ENCODE measurements around the gene FAM124A.

The FAM124A gene

DNA sequence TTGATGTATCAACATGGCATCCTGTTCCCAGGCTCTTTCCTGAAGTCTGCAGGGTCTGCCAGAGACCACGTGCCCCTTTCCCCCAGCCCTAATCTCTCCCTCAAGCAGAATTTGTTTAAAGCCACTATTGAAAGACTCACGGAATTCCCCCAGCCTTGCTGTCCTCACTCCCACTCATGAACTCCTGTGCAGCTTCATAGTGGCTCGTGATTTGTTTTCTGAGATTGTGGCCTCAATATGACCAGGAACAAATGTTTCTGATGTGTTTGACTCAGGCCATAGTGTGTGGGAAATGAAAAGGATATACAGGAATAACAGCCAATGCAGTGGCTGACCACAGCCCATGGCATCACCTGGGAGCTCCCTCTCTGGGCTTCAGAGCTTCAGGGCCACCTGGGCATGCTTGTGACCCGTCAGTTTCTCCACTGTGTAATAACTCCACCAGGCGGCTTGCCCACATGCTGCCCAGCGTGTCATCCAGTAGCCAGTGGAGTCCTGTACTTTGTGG lies 109.2 kb downstream of the FAM124A start:
- Histone ChIP-seq H3K27ac (peak overlapping the region; percentile 51), H3K4me2 (peak overlapping the region; percentile 74)

DNA sequence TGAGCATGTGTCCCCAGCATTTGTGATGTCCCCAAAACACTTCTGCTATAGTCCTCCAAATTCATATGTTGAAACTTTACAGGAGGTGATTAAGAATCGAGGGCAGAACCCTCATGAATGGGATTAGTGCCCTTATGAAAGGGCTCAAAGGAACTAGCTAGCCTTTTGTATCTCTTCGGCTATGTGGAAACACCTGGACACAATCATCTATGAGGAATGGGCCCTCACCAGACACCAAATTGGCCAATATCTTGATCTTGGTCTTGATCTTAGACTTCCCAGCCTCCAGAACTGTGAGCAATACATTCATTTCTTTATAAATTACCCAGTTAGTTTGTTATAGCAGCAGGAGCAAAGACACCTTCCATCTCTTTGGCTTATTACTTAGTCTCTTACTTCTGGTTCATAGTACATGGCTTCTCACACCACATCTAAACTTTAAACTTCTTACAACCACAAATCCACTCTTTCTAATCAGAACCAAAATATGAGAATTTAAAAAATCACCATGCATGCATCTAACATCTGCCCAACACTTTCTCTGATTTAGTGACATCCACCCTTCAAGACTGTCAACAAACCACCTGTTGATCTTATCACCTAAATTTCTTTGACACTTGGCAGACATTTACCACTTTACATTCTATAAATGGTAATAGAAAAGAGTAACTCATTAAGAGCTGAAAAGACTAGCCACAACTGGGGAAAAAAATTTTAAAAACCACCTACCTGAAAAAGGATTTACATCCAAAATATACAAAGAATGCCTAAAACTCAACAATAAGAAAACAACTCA lies 110.6 kb downstream of the FAM124A start:
- Histone ChIP-seq H2AFZ (ENCODE audit: low read depth) (no peak overlapping the region), H3K4me1 (ENCODE audit: low read depth, poor library complexity, severe bottlenecking) (peaks cover 36% of the 10 kb centered on the region), H3K4me2 (no peak overlapping the region), H3K36me3 (ENCODE audit: insufficient read depth) (no peaks in the 10 kb centered on the region), H3K27ac (no peak overlapping the region), H4K20me1 (ENCODE audit: insufficient read depth) (no peaks in the 10 kb centered on the region), H3K4me3 (IDR thresholded peaks at IDR 0.05; ENCODE audit: insufficient read depth, low read depth, low read length) (no peak overlapping the region), H3K9ac (no peak overlapping the region), H3K27me3 (ENCODE audit: insufficient read depth, low read depth) (no peaks in the 10 kb centered on the region), H3K79me2 (ENCODE audit: insufficient read depth, low read depth) (no peaks in the 10 kb centered on the region)
- TF ChIP-seq, protein P1, sequence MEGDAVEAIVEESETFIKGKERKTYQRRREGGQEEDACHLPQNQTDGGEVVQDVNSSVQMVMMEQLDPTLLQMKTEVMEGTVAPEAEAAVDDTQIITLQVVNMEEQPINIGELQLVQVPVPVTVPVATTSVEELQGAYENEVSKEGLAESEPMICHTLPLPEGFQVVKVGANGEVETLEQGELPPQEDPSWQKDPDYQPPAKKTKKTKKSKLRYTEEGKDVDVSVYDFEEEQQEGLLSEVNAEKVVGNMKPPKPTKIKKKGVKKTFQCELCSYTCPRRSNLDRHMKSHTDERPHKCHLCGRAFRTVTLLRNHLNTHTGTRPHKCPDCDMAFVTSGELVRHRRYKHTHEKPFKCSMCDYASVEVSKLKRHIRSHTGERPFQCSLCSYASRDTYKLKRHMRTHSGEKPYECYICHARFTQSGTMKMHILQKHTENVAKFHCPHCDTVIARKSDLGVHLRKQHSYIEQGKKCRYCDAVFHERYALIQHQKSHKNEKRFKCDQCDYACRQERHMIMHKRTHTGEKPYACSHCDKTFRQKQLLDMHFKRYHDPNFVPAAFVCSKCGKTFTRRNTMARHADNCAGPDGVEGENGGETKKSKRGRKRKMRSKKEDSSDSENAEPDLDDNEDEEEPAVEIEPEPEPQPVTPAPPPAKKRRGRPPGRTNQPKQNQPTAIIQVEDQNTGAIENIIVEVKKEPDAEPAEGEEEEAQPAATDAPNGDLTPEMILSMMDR (conservative IDR thresholded peaks at IDR 0.05; ENCODE audit: low read depth, low read length): no peak

More for the DNA sequence above, 109.2 kb downstream of the FAM124A start:
- Histone ChIP-seq H3K79me2 (ENCODE audit: insufficient read depth, low read depth) (no peaks in the 10 kb centered on the region), H3K27me3 (ENCODE audit: insufficient read depth, low read depth) (no peaks in the 10 kb centered on the region), H3K4me3 (IDR thresholded peaks at IDR 0.05; ENCODE audit: insufficient read depth, low read depth, low read length) (no peak overlapping the region), H3K4me1 (ENCODE audit: low read depth, poor library complexity, severe bottlenecking) (peaks cover 36% of the 10 kb centered on the region), H2AFZ (ENCODE audit: low read depth) (peak overlapping the region; percentile 66), H4K20me1 (ENCODE audit: insufficient read depth) (no peaks in the 10 kb centered on the region), H3K36me3 (ENCODE audit: insufficient read depth) (no peaks in the 10 kb centered on the region), H3K9ac (no peak overlapping the region; the same call in 1 of the 2 replicates)
- TF ChIP-seq, protein P1 (conservative IDR thresholded peaks at IDR 0.05; ENCODE audit: low read depth, low read length): no peak

DNA sequence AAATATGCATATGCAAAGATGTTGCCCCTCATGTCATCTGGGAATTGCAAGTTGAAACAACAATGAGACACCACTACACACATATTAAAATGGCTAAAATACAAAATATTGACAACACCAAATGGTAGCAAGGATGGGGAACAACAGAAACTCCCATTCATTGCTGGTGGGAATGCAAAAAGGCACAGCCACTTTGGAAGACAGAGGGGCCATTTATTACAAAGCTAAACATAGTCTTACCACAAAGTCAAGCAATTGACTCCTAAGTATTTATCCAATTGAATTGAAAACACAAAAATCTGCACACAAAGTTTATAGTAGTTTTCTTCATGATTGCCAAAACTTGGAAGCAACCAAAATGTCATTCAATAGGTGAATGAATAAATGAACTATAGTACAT lies 111.2 kb downstream of the FAM124A start:
- no peak overlapping the region for H3K4me2 ChIP-seq
- H3K9ac ChIP-seq: no peak overlapping the region
- H4K20me1 ChIP-seq (ENCODE audit: insufficient read depth): no peaks in the 10 kb centered on the region
- TF ChIP-seq, protein P1 (conservative IDR thresholded peaks at IDR 0.05; ENCODE audit: low read depth, low read length): no peak
- no peak overlapping the region for H3K4me3 ChIP-seq (IDR thresholded peaks at IDR 0.05; ENCODE audit: insufficient read depth, low read depth, low read length)
- H2AFZ ChIP-seq (ENCODE audit: low read depth): no peak overlapping the region
- no peak overlapping the region for H3K27ac ChIP-seq
- no peaks in the 10 kb centered on the region for H3K36me3 ChIP-seq (ENCODE audit: insufficient read depth)
- no peaks in the 10 kb centered on the region for H3K27me3 ChIP-seq (ENCODE audit: insufficient read depth, low read depth)
- no peaks in the 10 kb centered on the region for H3K79me2 ChIP-seq (ENCODE audit: insufficient read depth, low read depth)
- peaks cover 36% of the 10 kb centered on the region for H3K4me1 ChIP-seq (ENCODE audit: low read depth, poor library complexity, severe bottlenecking)

DNA sequence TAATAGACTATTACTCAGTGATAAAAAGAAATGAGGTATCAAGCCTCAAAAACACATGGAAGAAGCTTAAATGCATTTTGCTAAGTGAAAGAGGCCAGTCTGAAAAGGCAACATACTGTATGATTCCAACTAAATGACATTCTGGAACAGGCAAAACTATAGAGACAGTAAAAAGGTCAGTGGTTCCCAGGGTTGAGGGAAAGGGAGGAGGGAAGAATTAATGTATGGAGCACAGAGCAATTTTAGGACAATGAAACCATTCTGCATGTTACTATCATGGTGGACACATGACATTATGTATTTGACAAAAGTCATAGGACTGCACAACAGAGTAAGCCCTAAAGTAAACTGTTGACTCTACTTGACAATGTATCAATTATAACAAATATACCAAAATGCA lies 111.6 kb downstream of the FAM124A start:
- H3K27ac ChIP-seq: no peak overlapping the region
- no peaks in the 10 kb centered on the region for H3K79me2 ChIP-seq (ENCODE audit: insufficient read depth, low read depth)
- H3K4me3 ChIP-seq (IDR thresholded peaks at IDR 0.05; ENCODE audit: insufficient read depth, low read depth, low read length): no peak overlapping the region
- no peaks in the 10 kb centered on the region for H3K27me3 ChIP-seq (ENCODE audit: insufficient read depth, low read depth)
- H2AFZ ChIP-seq (ENCODE audit: low read depth): no peak overlapping the region
- H3K36me3 ChIP-seq (ENCODE audit: insufficient read depth): no peaks in the 10 kb centered on the region
- H3K4me2 ChIP-seq: no peak overlapping the region
- TF ChIP-seq, protein P1 (conservative IDR thresholded peaks at IDR 0.05; ENCODE audit: low read depth, low read length): no peak
- H4K20me1 ChIP-seq (ENCODE audit: insufficient read depth): no peaks in the 10 kb centered on the region
- H3K9ac ChIP-seq: no peak overlapping the region
- peaks cover 36% of the 10 kb centered on the region for H3K4me1 ChIP-seq (ENCODE audit: low read depth, poor library complexity, severe bottlenecking)

Data from KMS-11 (cell line).